ENCODE data around the gene TMEM145.
A peak's percentile ranks its signal among the peaks of the same experiment; 100 is the strongest.

The TMEM145 gene

DNA sequence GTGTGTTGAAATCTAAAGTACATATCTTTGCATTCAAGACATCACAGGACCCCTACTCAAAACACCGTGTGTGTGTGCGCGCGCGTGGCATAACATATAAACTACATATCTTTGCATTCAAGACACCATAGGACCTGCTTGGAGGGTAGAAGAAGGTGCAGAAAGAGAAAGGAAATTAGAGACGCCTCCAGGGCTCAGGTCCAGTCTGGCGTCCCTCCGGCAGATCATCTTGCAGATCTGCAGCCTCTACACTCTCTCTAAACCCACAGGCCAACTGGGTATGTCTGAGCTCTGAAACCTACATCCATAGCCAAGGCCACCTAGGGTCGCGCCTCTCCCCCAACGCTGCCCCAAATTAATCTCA is 10.0 kb upstream of the TMEM145 start:
- no peak overlapping the region for H3K4me3 ChIP-seq (ENCODE audit: insufficient read depth, low read length, poor library complexity, severe bottlenecking)
- H3K9ac ChIP-seq (ENCODE audit: low read length): 0 out of 2 replicates have a peak overlapping the region, but pooled peaks have one; percentile 88

DNA sequence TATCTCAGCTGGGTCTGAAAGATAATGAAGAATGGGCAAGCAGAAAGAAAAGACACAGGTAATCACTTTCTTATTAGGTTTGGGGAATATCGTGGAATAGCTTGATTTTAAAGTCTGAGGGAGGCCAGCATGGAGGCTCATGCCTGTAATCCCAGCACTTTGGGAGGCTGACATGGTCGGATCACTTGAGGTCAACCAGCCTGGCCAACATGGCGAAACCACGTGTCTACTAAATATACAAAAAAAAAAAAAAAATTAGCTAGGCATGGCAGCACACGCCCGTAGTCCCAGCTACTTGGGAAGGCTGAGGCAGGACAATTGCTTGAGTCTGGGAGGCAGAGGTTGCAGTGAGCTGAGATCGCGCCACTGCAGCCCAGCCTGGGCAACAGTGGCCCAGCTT is 9.2 kb upstream of the TMEM145 start:
- Histone ChIP-seq H3K4me2 (ENCODE audit: low read depth, low read length, poor library complexity, severe bottlenecking) (no peak overlapping the region), H3K4me3 (ENCODE audit: insufficient read depth, low read length, poor library complexity, severe bottlenecking) (no peak overlapping the region), H3K9me2 (replicated peaks; ENCODE audit: insufficient read depth, low read length) (no peaks in the 10 kb centered on the region), H3K36me3 (ENCODE audit: low read length) (no peaks in the 10 kb centered on the region), H2AFZ (ENCODE audit: low read depth, low read length, severe bottlenecking) (no peak overlapping the region), H3K27ac (ENCODE audit: low read depth, low read length) (no peak overlapping the region), H3K79me2 (ENCODE audit: insufficient read depth, low read length) (peaks cover 7% of the 10 kb centered on the region; the same call in 1 of the 2 replicates), H3F3A (ENCODE audit: insufficient read depth) (peaks cover 11% of the 10 kb centered on the region), H4K20me1 (ENCODE audit: low read depth, low read length) (no peaks in the 10 kb centered on the region), H3K9ac (ENCODE audit: low read length) (no peak overlapping the region), H3K27me3 (ENCODE audit: low read length) (no peaks in the 10 kb centered on the region), H3K9me3 (ENCODE audit: insufficient read depth, low read length) (no peaks in the 10 kb centered on the region)
- TF ChIP-seq CTCF (IDR thresholded peaks at IDR 0.05; ENCODE audit: insufficient read depth, low read length, poor library complexity, severe bottlenecking) (no peak), EZH2phosphoT487 (conservative IDR thresholded peaks at IDR 0.05; ENCODE audit: low read length) (no peak)

More for the DNA sequence above, 10.0 kb upstream of the TMEM145 start:
- peaks cover 11% of the 10 kb centered on the region for H3F3A ChIP-seq (ENCODE audit: insufficient read depth)
- H3K36me3 ChIP-seq (ENCODE audit: low read length): no peaks in the 10 kb centered on the region
- peaks cover 7% of the 10 kb centered on the region; the same call in 1 of the 2 replicates for H3K79me2 ChIP-seq (ENCODE audit: insufficient read depth, low read length)
- no peak for TF ChIP-seq CTCF (IDR thresholded peaks at IDR 0.05; ENCODE audit: insufficient read depth, low read length, poor library complexity, severe bottlenecking)
- no peak for TF ChIP-seq EZH2phosphoT487 (conservative IDR thresholded peaks at IDR 0.05; ENCODE audit: low read length)
- peak overlapping the region; percentile 36 for H2AFZ ChIP-seq (ENCODE audit: low read depth, low read length, severe bottlenecking)
- H3K9me3 ChIP-seq (ENCODE audit: insufficient read depth, low read length): no peaks in the 10 kb centered on the region
- no peaks in the 10 kb centered on the region for H3K9me2 ChIP-seq (replicated peaks; ENCODE audit: insufficient read depth, low read length)
- no peaks in the 10 kb centered on the region for H3K27me3 ChIP-seq (ENCODE audit: low read length)
- H3K27ac ChIP-seq (ENCODE audit: low read depth, low read length): no peak overlapping the region
- H4K20me1 ChIP-seq (ENCODE audit: low read depth, low read length): no peaks in the 10 kb centered on the region
- H3K4me2 ChIP-seq (ENCODE audit: low read depth, low read length, poor library complexity, severe bottlenecking): peak overlapping the region; percentile 83

GRCh38 chr19:42306646-42307045 is 6.5 kb upstream of the TMEM145 start:
- no peaks in the 10 kb centered on the region for H3K36me3 ChIP-seq (ENCODE audit: low read length)

More at GRCh38 chr19:42306646-42307045, 6.5 kb upstream of the TMEM145 start:
- TF ChIP-seq CTCF (IDR thresholded peaks at IDR 0.05; ENCODE audit: insufficient read depth, low read length, poor library complexity, severe bottlenecking): no peak
- no peak for TF ChIP-seq EZH2phosphoT487 (conservative IDR thresholded peaks at IDR 0.05; ENCODE audit: low read length)
- Histone ChIP-seq H3K9me2 (replicated peaks; ENCODE audit: insufficient read depth, low read length) (no peaks in the 10 kb centered on the region), H3K79me2 (ENCODE audit: insufficient read depth, low read length) (peaks cover 6% of the 10 kb centered on the region; the same call in 1 of the 2 replicates), H3K27ac (ENCODE audit: low read depth, low read length) (no peak overlapping the region), H2AFZ (ENCODE audit: low read depth, low read length, severe bottlenecking) (no peak overlapping the region), H3K27me3 (ENCODE audit: low read length) (no peaks in the 10 kb centered on the region), H3K9ac (ENCODE audit: low read length) (no peak overlapping the region), H3K9me3 (ENCODE audit: insufficient read depth, low read length) (no peaks in the 10 kb centered on the region), H3K4me3 (ENCODE audit: insufficient read depth, low read length, poor library complexity, severe bottlenecking) (no peak overlapping the region), H3F3A (ENCODE audit: insufficient read depth) (peaks cover 6% of the 10 kb centered on the region), H4K20me1 (ENCODE audit: low read depth, low read length) (no peaks in the 10 kb centered on the region), H3K4me2 (ENCODE audit: low read depth, low read length, poor library complexity, severe bottlenecking) (no peak overlapping the region)

Data from SU-DHL-6 (cell line).